NCI-H82 treated with DMSO at 0.1 percent for 48 hours (cell line): ENCODE results near the gene HOXD10.

Experiments
- DNase-seq: peaks from one replicate; lab custom pipeline; 2025; ENCODE audit not compliant: unreplicated experiment; lab: John Stamatoyannopoulos, UW

Gene HOXD10

DNA sequence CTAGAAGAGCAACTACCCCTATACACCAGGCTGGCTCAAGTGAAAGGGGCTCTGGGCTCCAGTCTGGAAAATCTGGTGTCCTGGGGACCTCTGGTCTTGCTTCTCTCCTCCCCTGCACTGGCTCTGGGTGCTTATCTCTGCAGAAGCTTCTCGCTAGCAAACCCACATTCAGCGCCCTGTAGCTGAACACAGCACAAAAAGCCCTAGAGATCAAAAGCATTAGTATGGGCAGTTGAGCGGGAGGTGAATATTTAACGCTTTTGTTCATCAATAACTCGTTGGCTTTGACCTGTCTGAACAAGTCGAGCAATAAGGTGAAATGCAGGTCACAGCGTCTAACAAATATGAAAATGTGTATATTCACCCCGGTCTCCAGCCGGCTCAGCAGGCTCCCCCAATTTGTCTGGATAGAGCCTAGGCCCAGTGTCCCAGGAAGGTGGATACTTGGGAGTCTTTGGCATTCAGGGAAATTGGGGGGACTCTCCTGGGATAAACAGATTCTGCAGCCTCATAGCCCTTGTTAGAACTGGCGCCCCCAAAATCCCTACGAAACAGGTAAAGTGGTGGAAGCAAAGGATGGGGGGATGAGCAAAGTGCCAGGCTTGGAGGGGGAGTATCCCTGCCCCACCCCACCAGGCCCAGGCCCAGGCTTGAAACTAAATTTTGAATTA lies 32.3 kb downstream of the HOXD10 start:
- DNase-seq = no peak

DNA sequence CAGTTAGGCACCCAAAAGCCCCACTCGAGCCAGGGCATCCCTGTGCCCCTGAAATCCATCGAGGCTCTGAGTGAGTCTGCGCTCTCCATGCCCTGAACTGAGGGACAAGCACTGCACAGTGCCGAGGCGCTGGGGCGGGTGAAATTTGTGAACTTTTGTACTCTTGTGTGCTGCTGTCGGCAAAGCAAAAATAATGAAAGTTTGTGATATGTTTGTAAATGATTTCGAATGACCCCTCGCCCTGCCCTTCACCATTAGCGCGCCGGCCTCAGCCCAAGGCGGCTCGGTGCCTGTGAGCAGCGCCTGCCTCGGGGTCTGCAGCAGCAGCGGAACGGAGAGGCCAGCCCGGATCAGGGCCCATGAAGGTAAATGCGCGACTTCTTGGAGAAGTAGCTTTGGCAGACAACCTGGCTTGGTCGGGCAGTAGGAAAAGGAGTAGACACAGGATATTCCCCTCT lies 32.9 kb downstream of the HOXD10 start:
- DNase-seq = no peak

DNA sequence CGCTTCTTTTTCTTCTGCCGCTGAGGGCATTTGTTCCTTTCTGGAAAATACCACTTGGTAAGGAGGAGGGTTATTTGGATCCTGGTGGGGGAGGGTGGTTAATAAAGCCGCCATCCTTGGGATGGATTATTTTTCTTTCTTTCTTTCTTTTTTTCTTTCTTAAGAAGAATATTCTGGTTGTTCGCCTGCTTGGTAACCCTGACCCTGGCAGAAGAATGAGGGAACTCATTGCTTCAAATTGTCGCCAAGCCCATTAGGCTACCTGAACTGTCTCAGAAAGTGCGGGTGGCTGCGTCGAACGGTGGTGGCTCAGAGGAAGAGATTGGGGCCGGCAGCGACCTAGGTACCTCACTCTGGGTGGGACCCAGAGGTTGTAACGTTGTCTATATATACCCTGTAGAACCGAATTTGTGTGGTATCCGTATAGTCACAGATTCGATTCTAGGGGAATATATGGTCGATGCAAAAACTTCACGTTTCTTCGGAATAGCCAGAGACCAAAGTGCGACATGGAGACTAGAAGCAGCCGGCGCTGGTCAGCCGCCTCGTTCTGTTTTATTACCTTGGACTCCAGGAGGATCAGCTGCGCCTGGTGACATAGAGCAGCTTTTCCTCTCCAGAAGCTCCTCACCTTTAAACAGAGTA lies 33.5 kb downstream of the HOXD10 start:
- DNase-seq = no peak

DNA sequence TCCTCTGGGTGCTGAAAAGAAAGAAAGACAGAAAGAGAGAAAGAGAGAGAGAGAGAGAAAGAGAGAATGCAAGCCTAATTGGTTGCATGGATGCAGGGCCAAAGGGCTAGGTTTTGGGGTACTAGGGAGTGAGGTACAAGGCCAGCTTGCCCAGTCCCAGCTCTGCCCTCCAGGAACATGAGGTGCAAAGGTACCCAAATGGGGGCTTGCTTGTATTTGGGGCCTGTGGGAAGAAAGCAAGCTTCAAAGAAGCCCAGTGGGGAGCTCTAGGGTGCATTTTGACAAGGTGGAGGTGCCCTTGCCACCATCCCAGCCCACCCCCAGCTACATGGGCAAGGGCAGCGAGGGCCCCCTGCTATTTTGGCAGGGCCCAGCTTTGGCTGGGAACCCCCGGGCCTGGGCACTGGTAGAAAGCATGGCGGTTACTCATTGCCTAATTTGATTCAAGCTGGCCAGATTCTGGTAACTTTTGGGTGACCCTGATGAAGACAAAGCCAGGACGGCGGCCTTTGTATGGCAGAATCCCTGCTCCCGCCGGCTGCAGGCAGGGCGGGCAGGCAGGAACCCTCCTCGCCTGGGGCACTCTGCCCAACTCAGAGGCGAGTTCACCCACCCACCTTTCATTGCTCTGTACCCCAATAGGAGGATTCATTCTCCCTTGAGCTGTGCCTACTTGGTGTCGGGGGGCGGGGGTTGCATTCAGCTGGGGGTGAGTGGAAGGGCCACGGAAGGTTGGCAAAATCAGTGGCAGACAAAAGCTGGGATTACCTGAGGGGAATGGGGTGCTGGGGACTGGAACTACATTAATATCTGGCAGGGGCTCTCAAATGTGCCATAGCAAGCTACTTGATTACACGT lies 34.2 kb downstream of the HOXD10 start:
- DNase-seq = no peak

DNA sequence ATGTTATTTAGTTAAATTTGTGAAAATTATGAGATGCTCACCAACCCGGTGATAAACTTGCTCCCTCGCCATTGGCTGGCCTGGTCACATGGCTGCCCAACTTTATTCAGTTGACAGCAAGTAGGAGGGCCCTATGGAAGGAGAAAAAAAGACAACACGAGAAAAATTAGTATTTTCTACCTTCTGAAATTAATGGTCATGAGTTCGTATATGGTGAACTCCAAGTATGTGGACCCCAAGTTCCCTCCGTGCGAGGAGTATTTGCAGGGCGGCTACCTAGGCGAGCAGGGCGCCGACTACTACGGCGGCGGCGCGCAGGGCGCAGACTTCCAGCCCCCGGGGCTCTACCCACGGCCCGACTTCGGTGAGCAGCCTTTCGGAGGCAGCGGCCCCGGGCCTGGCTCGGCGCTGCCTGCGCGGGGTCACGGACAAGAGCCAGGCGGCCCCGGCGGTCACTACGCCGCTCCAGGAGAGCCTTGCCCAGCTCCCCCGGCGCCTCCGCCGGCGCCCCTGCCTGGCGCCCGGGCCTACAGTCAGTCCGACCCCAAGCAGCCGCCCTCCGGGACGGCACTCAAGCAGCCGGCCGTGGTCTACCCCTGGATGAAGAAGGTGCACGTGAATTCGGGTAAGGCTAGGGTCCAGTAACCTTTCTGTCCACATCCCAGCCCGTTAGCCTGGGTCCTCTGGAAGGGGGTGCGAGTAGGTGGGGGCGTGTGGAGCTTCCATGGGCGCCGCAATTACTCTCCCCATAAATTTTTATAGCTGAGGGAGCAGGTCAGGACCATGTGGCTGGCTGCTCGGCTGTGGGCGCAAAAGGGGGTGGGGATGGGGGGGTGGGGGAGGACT lies 35.1 kb downstream of the HOXD10 start, which contains the start of gene HOXD4:
TSS of gene HOXD4 (plus strand) at position 109 of the 846 bp plus-strand sequence. CDS start at position 193, 84 bp downstream.
- DNase-seq = no peak

DNA sequence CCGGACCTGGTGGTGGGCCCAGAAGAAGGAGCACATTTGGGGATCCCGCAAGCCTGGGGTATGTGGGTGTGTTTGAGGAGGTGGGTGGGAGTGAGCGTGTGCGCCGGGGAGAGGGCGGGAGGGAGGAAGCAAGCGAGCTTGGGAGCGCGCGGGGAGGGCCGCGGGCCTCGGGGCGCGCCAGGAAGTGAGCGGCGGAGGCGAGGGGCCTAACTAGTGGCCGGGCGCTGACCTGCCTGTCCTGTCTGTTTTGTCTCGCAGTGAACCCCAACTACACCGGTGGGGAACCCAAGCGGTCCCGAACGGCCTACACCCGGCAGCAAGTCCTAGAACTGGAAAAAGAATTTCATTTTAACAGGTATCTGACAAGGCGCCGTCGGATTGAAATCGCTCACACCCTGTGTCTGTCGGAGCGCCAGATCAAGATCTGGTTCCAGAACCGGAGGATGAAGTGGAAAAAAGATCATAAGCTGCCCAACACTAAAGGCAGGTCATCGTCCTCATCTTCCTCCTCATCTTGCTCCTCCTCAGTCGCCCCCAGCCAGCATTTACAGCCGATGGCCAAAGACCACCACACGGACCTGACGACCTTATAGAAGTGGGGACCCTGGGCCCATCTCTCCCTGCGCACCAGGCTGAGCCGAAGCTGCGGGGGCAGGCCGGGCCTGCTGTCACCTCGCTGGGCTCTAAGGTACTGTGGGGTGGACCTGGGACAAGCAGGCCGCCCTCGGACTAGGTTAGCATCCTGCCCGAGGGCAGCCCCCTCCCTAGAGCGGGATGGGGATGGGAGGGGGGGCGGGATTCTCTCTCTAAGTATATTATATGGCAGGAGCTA lies 36.0 kb downstream of the HOXD10 start:
- DNase-seq = no peak

DNA sequence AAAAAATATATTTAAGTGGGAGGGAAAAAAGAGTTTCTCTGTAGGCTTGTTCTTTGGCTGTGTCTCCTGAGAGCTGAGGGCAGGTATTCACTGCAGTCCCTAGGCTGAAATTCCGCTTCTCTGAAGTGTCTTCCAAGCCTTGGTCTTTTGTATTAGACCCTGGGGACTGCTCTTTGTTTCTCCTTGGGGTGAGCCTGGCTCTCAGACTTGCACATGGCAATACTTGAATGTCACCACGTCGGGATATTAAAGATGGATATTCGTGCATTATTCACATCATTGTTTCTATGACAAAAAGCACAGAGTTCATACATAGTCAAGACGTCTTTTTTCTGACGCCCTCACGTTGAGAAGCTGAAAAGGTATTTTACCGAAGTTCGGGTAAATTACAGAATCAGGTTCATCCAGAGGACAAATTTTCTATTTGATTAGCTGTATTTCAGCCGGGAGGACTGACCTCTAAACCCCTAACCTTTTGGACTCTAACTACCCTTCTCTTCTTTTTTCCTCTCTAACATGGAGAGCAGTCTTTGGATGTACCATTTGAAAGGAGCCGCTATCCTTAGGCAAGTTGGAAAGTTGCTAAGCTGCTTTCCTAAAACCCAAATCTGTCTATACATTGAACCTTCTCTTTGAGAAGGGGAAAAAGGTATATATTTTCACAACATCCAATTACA lies 38.1 kb downstream of the HOXD10 start:
- DNase-seq = no peak

DNA sequence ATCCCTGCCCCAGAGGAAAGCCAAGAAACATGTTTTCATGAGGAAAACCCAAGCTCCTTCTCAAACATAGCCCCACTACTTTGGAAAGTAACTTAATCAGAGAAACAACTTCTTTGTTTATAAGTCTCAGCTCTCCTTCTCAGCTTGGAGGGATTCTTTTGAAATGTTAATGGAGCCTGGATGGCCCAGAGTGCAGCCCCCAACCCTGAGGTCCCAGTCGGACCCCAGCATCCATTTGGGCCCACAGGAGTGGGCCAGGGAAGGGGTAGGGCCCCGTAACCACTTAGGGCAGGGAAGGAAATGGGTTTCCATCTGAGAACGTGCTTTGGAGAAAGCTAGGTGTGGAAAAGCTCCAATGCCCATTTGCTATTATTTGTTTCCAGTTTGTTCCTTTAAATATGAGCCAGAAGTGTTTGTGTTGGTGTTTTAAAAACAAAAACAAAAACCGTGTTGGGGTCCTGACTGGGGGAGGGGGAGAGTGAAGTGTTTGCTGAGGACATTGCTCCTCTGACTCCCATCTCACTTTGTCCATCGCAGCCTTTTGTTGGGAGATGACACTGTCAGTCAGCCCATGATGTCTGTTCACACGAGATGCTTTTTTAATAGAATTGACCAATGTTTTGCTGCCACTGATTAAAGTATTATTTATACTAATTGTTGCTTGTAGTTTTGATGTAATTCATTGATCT lies 38.9 kb downstream of the HOXD10 start:
- no peak for DNase-seq

DNA sequence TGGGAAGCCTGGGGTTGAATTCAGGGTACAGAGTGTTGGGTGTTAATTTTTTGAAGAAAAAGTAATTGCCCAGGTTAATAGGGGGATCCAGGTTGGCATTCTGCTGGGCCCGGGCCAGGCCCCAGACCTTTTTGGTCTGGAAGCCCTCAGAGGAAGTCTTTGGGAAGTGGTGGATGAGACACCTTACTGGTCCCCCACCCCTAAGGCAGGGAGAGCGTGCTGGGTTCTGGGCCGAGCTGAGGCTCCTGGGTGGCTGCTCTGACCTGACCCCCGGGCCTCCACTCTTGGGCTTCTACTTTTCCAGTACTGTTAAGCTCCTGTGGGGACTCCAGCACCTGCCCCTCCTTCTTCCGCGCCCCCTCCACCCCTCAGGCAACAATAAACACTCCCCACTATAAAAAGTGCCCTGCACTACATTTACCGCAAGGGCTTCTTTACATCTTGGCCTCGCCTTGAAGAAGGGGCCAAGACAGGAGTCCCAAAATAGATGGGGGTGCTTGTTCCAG lies 39.8 kb downstream of the HOXD10 start:
- DNase-seq = no peak

DNA sequence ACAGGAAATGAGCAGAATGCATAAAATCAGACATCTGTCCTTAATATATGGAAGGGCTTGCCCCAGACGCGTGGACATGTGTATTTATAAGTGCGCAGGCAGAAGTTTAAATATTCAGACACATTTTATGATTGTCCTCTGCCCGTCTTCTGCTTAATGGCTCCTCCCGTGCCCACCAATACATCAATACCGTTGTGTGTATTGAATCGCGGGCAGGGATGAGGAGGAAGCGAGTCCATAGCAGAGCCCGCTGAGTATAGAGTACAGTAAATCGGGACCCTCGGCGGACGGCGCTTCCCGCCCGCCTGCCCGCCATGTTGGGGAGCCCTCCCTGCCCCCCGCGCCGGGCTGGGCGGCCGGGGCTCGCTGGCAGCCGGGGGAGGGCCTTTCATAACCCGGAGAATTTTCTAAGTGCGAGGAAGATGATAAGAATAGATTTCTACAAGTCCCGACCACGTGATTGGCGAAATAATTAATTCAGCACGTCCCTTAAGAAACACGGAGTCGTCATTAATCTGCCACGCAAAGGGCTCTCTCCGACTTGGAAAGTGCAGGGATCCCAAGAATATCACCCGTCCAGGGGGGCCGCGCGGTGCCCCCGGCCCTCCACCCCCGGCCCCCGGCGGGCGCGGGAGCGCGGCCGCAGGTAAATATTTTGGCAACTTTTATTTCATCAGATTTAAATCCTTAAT lies 40.4 kb downstream of the HOXD10 start, which contains the start of gene HOXD3:
TSS of gene HOXD3 (plus strand) at position 501 of the 692 bp plus-strand sequence. CDS start 11,808 bp downstream, outside the sequence.
- DNase-seq = no peak

DNA sequence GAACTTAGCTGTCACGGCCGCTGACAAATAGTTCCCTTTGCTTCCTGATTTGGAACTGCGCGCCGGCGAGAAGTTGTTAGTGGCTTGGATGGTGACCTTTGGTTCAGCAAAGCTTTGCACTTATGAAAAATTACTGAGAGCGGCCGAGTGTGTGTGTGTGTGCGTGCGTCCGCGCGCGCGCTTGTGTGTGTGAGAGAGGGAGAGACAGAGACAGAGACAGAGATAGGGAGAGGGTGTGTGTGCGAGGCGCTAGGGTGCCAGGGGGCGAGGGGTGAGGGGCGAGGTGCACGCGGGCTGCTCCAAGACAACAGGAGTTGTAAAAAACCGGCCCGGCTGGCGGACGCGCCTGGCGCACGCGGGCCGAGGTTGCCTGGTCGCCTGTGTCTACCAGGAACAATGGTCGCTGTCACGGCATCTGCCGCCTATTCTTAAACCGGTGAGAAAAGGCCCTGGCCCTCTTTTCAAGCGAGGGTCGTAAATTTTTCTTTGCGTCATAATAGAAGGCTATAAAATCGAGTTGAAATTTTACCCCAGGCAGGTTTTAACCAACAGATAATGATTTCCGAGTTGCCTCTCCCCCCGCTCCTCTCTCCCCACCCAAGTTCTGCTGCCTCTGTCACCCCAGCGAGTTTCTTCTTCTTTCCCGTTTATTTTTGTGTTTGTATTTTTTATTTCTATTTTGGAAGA lies 41.1 kb downstream of the HOXD10 start:
- DNase-seq = no peak

DNA sequence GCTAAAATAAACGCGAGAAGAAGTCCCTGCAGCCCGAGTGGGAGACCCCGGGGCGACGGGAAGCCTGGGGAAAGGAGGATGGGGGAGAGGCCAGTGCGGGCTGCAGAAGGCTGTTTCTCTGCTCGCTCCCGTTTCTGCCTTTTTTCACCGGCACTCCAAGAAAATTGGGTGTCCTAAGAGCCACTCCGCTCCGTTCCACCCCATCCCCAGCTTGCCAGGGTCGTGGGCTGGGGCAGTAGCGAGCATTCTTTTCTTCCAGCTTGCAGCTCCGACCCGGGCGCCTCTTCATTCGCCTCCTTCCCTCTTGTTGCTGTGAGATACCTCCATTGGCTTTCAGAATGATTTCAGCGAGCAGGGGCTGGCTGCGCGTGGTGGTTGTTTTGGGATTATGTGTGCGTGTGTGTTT lies 41.6 kb downstream of the HOXD10 start:
- no peak for DNase-seq

DNA sequence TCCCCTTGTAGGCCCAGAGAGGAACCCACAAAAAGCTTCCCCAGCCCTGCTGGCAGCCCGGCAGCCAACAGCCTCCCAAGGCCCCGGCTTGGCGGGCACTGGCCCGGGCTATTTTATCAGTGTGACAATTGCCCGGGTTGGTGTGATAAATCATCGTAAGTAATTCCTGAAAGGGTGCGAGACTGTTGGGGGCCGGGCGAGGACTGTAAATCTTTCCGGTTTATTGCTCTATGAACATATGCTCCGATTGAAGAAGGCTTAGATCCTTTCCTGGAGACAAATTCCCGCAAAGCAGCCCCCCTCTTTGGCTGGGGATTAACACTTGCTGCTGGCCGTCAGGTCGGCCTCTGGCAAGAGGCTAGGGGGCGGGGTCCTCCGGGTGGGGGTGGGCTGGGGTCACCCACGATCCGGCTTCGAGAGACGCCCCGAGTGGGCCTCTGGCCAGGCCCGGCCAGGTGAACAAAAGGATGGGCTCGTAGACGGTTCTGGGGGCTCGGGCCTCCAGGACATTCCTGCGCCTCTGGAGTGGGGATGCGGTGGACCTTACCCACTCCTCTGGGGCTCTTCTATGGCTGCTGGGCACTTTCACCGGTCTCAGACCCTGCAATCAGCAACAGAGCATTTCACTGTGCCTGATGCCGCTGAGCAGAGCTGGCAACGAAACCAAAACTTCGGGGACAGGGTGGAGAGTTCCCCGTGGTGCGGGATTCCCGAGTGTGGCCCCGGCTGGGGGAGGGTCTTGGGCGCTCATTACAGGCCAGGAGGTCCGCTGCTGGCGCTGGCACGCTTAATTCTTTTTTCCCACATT lies 42.5 kb downstream of the HOXD10 start:
- peak; percentile 70 for DNase-seq

DNA sequence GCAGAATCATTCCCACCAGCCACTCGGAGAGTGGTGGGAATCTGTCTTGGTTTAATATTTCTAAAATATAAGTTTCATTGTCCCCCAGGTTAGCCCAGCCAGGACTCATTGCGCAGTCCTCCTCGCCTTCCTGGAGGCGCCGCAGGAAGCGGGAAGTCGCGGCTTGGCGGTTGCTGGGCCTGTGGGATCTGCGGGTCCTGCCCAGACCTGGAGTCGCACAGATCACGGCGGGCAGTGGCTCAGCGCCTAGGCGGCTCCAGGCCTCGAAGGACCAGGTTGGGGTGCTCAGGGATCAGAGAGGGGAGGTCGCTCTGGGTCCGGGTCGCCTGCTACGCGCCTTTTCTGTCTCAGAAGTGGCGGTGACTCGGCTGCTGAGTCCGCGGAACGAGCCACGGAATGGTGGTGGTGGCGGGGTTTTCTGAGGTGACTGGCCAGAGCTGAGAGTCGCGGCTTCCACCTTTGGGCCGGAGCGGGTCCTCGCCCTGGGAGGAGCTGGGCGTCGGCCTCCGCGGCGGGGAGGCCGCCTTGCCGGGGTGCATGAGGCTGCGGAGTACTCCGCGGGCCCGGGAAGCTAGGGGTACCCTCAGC lies 43.2 kb downstream of the HOXD10 start:
- no peak for DNase-seq

DNA sequence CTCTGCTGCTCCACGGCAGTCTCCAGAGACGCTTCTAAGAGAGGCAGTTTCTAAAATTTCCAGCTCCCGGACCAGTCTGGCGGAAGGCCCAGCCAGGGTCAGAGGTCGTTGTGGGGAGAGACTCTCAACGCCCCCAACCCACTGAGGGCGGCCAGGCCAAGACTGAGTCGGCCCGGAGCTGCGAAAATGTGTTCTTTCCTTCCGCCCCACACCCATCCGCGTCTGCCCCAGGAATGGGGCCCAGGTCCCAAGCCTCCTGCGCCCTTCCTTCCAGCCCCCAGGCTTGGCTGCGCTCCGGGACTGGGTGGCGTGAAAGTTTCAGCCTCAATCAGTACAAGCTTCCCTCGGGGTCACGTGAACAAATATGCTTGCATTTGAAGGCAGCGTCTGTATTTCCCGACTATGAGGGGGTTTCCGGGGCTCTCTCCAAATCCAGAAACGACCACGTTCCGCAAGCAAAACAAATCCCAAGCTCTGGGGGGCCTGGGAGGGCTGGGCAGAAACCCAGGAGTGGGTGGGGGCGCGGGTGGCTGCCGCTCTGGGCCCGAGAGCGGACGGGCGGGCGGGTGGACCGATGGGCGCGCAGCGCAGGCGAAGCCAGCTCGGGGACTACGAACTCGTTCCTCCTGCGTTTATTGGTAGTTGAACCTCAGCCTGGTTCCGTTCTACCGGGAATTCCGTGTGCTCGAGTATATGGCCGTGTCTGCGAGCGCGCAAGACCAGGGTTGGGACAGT lies 43.8 kb downstream of the HOXD10 start:
- DNase-seq = no peak
